Gastrocnemius medialis (tissue), 4 donors: ENCODE measurements around the gene CALCA. TPM values are rescaled to one million over a fixed set of nuclear protein-coding genes. Genes with fewer than 3 reads are reported as not detected.

Experiments
- ATAC-seq, 2 donors: fragments of 150-250 bp; one replicate each; pipeline ENCODE4 v1.9.1; 2016
- DNase-seq, 2 donors: peaks; one replicate each; pipeline ENCODE4 v3.0.0-alpha.2; 2019
- H3K27ac ChIP-seq, 4 donors: fragments of 200-600 bp; sonication (generic); 1 replicate in 1 of 4; 2 replicates in 3 of 4; pipeline ENCODE4 v1.5.1; 2016 to 2018; ENCODE audit warnings: mild to moderate bottlenecking in 2 of 4, moderate library complexity in 1 of 4
- H3K27me3 ChIP-seq, 3 donors: fragments of 200-600 bp; sonication (generic) in 2 of 3; 1 replicate in 1 of 3; 2 replicates in 2 of 3; pipeline versions ENCODE4 v1.5.1 to v1.6.0; 2016 to 2019; ENCODE audit warnings: mild to moderate bottlenecking in 1 of 3, moderate library complexity in 1 of 3
- H3K36me3 ChIP-seq, 2 donors: fragments of 200-600 bp; sonication (generic) in 1 of 2; one replicate each; pipeline ENCODE4 v1.5.1; 2017 to 2018
- H3K4me1 ChIP-seq, 2 donors: fragments of 200-600 bp; sonication (generic) in 1 of 2; one replicate each; pipeline ENCODE4 v1.5.1; 2016 to 2017; ENCODE audit warnings: mild to moderate bottlenecking in 2 of 2
- H3K4me3 ChIP-seq, 4 donors: fragments of 200-600 bp; sonication (generic) in 3 of 4; 1 replicate in 1 of 4; 2 replicates in 3 of 4; pipeline ENCODE4 v1.5.1; 2016 to 2019; ENCODE audit warnings: mild to moderate bottlenecking in 2 of 4
- H3K9me3 ChIP-seq, 3 donors: fragments of 200-600 bp; sonication (generic) in 2 of 3; 1 replicate in 1 of 3; 2 replicates in 2 of 3; pipeline ENCODE4 v1.5.1; 2016 to 2019
- CTCF ChIP-seq, 5 experiments: fragments of 450-650 bp in 3 of 5; fragments of 200-600 bp in 2 of 5; sonication (generic) in 2 of 5; IDR thresholded peaks in 4 of 5; conservative IDR thresholded peaks in 1 of 5; 1 replicate in 4 of 5; 2 replicates in 1 of 5; pipeline ENCODE4 v1.5.1; 2016 to 2019; ENCODE audit warnings: antibody characterized with exemption in 5 of 5, mild to moderate bottlenecking in 3 of 5, moderate library complexity in 3 of 5
- POLR2A ChIP-seq, 2 donors: fragments of 450-650 bp; IDR thresholded peaks; one replicate each; pipeline ENCODE4 v1.6.1; 2017; ENCODE audit warnings: antibody characterized with exemption in 2 of 2, mild to moderate bottlenecking in 2 of 2, moderate library complexity in 2 of 2
- in situ Hi-C, 4 donors: fragments of 200-750 bp; cut with MboI; loops; one replicate each; pipeline versions ENCODE4 v1.15.0 to v1.8.0; 2017; ENCODE audit warnings: low sequenced_read_pairs in 4 of 4
- intact Hi-C: fragments of 100-400 bp; cut with DNase I; formaldehyde crosslinking; loops from one replicate; pipeline ENCODE4 v1.15.1; 2023; ENCODE audit warnings: low total_unique reads
- total RNA-seq, 4 donors: library from RNA; depleted of rRNA; stranded (reverse); fragments of >200 nt; gene quantifications; one replicate each; pipeline versions ENCODE4 v1.1.0 to v1.2.3, GENCODE V29; 2016

The CALCA gene
- total RNA-seq, 4 donors from 2014 or later = not detected

DNA sequence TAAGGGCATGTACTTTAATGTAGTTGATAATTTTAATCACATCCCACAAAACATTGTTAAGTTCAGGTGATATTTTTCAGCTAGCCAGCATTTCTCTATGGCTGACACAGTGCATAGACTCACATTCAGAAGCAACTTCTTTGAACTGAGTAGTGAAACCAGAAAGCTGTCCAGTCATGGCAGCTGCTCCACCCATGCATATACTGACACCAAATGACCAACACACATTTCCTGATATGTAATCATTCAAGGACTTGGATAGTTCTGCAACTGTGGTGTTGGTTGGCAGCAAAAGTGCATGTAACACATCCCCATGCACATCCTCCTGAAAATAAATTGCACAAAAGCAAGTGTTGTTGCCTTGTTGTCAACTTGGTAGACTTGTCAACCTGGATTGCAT is 39.7 kb downstream of the CALCA start:
- DNase-seq = no peak
- in situ Hi-C loops (no loop called here), intact Hi-C loops (no loop called here)

DNA sequence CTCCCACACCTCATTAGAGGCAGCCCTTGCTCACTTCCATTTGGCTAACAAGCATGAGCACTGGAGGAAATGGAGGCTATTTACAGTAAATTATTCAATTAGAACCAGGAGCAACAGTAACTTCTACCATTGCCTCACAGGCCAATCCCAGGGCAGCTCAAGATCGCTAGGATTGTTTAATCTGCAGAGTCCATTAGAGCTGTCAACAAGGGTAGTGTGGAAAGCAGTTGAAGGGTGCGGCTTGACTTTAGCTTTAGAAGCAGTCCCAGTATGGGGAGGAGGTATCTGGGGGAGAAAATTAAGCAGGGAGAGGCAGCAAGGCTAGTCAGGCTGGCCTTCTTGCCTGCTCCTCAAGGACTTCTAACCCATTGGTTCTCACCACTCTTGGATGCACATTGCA is 41.8 kb downstream of the CALCA start:
- TF ChIP-seq POLR2A (IDR thresholded peaks at IDR 0.05) (no peak), CTCF (IDR thresholded peaks at IDR 0.05 in 4 of 5, conservative IDR thresholded peaks at IDR 0.05 in 1 of 5) (no peak)
- intact Hi-C loops (no loop called here), in situ Hi-C loops (no loop called here)
- DNase-seq = no peak
- H3K27me3 ChIP-seq = no peaks in the 10 kb centered on the region
- no peak overlapping the region for H3K27ac ChIP-seq
- H3K36me3 ChIP-seq = no peaks in the 10 kb centered on the region
- H3K9me3 ChIP-seq = no peaks in the 10 kb centered on the region
- H3K4me3 ChIP-seq = no peak overlapping the region
- no peaks in the 10 kb centered on the region for H3K4me1 ChIP-seq
- no peak for ATAC-seq

More for the DNA sequence above, 39.7 kb downstream of the CALCA start:
- no peak overlapping the region for H3K4me3 ChIP-seq
- TF ChIP-seq POLR2A (IDR thresholded peaks at IDR 0.05) = no peak
- TF ChIP-seq CTCF (IDR thresholded peaks at IDR 0.05 in 4 of 5, conservative IDR thresholded peaks at IDR 0.05 in 1 of 5) = no peak
- no peaks in the 10 kb centered on the region for H3K9me3 ChIP-seq
- no peaks in the 10 kb centered on the region for H3K36me3 ChIP-seq
- no peaks in the 10 kb centered on the region for H3K4me1 ChIP-seq
- ATAC-seq = no peak
- H3K27ac ChIP-seq = no peak overlapping the region
- H3K27me3 ChIP-seq = no peaks in the 10 kb centered on the region

- Histone ChIP-seq H3K4me1 (no peaks in the 10 kb centered on the region), H3K27me3 (no peaks in the 10 kb centered on the region), H3K4me3 (no peak overlapping the region), H3K27ac (no peak overlapping the region), H3K9me3 (no peaks in the 10 kb centered on the region), H3K36me3 (no peaks in the 10 kb centered on the region)
- no peak for ATAC-seq
- no peak for DNase-seq
- intact Hi-C loops (no loop called here), in situ Hi-C loops (no loop called here)
- TF ChIP-seq POLR2A (IDR thresholded peaks at IDR 0.05) = no peak
- no peak for TF ChIP-seq CTCF (IDR thresholded peaks at IDR 0.05 in 4 of 5, conservative IDR thresholded peaks at IDR 0.05 in 1 of 5)
Observed at GRCh38 chr11:14927146-14927545, 45.0 kb downstream of the CALCA start.

GRCh38 chr11:14924318-14924717 is 47.8 kb downstream of the CALCA start:
- Histone ChIP-seq H3K9me3 (no peaks in the 10 kb centered on the region), H3K4me1 (no peaks in the 10 kb centered on the region), H3K4me3 (no peak overlapping the region), H3K27ac (no peak overlapping the region), H3K27me3 (no peaks in the 10 kb centered on the region), H3K36me3 (no peaks in the 10 kb centered on the region)
- intact Hi-C loops = no loop called here
- in situ Hi-C loops = loop anchor here in 3 of 4 donors (25.0 kb wide), 2 partner anchors 137 to 163 kb away; no protein-coding TSS in a partner anchor
- DNase-seq (no peak), ATAC-seq (no peak)
- TF ChIP-seq CTCF (IDR thresholded peaks at IDR 0.05 in 4 of 5, conservative IDR thresholded peaks at IDR 0.05 in 1 of 5) (no peak), POLR2A (IDR thresholded peaks at IDR 0.05) (no peak)

Other genes starting within 250 kb of the CALCA start
- 1 to 10 TPM; 4.6 to 9.2 (median 4.8) TPM for gene CYP2R1, start 80.1 kb downstream of the CALCA start, total RNA-seq
- gene CALCB, start 101.2 kb upstream of the CALCA start, total RNA-seq = not detected
- gene INSC, start 142.6 kb upstream of the CALCA start, total RNA-seq = not detected